Measurements from ENCODE around the gene BTBD9.

Gene BTBD9

GRCh38 chr6:38316099-38316868 is 323.4 kb downstream of the BTBD9 start:
- TF ChIP-seq POLR2A (IDR thresholded peaks at IDR 0.05; ENCODE audit: low read length): no peak
- no peak for TF ChIP-seq GATA1 (IDR thresholded peaks at IDR 0.05; ENCODE audit: low read depth, low read length)
- DNase-seq: no peak

- TF ChIP-seq GATA1 (IDR thresholded peaks at IDR 0.05; ENCODE audit: low read depth, low read length) (no peak), POLR2A (IDR thresholded peaks at IDR 0.05; ENCODE audit: low read length) (no peak)
- DNase-seq: no peak
These were observed 328.5 kb downstream of the BTBD9 start for GRCh38 chr6:38311201-38311600.

GRCh38 chr6:38310061-38310460 is 329.7 kb downstream of the BTBD9 start:
- no peak for TF ChIP-seq GATA1 (IDR thresholded peaks at IDR 0.05; ENCODE audit: low read depth, low read length)
- TF ChIP-seq POLR2A (IDR thresholded peaks at IDR 0.05; ENCODE audit: low read length): no peak
- no peak for DNase-seq

DNA sequence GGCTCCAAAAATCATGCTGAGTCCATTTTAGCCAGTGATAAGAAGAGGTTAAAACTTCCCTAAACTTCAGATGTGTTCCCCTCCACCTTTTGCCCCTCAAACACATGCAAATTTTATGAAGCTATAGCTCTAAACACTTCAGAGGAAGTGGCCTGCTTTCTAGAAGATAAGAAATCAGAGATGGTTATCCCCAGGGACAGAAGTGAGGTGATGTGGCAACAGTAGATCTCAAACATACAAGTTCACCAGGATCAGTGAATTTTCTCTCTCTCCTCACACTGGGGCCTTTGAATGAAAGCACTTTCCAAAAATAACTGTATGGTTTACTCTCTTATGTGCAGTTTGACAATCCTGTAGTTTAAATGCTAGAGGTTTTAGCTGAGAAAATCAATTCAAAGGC is 332.0 kb downstream of the BTBD9 start:
- TF ChIP-seq POLR2A (IDR thresholded peaks at IDR 0.05; ENCODE audit: low read length) (no peak), GATA1 (IDR thresholded peaks at IDR 0.05; ENCODE audit: low read depth, low read length) (no peak)
- DNase-seq: no peak

DNA sequence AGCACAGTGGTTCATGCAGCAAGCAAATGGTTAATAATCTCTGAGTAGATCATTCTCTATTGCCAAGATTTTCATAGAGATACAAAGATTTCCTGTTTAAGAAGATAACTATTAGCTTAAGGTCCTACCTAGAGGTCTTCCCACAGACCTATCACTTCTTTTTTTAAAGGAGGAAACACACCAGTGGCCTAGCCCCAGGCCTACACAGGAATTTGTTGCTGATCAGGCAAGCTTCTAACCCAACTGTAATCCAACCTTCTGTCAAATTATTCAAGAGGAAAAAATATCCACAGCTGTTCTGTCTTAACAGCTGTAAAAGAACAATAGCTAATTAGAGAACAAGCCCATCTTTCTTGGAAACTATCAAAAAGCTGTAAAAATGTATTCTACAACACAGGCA is 332.8 kb downstream of the BTBD9 start:
- TF ChIP-seq POLR2A (IDR thresholded peaks at IDR 0.05; ENCODE audit: low read length) (no peak), GATA1 (IDR thresholded peaks at IDR 0.05; ENCODE audit: low read depth, low read length) (no peak)
- DNase-seq: no peak

DNA sequence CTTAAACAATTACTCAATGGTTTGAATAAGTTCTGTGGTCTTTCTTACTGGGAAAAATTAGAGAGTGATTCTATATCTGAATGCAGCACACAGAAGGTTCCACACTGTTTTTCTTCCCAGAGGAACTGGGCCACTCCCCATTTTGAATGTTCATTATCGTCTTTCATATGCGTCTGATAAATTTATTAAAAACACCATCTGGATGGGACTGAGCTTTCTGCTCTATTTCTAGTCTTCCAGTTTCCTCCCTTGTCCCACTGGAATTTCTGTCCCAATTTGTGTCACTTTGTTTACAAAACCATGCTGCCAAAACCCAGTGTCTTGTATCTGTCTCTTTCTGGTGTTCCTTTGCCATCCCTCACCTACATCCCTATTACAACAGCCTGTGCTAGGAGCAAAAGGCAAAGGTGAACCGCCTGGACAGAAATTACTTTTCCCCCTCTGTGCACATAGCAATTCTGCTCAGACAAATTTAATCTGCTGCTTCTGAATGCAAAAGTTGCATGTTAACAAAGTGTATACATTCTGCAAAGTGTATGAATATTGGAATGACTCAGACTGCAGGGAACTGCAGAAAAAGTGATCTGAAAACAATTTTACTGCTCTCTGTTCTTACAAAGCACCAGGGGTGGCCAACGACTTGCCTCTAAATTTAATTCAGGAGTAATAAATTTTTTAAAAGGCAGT is 333.6 kb downstream of the BTBD9 start:
- DNase-seq: no peak
- no peak for TF ChIP-seq GATA1 (IDR thresholded peaks at IDR 0.05; ENCODE audit: low read depth, low read length)

DNA sequence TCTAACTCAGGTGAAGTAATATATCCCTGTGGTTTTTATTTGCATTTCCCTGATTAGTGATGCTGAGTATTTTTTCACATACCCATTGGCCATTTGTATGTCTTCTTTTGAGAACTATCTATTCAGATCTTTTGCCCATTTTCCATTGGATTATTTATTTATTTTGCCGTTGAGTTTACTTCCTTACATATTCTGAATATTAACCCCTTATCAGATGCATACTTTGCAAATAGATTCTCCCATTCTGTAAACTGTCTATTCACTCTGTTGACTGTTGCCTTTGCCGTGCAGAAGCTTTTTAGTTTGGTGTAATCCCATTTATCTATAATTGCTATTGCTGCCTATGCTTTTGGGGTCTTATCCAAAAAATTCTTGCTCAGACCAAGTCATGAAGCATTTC is 336.9 kb downstream of the BTBD9 start:
- TF ChIP-seq GATA1 (IDR thresholded peaks at IDR 0.05; ENCODE audit: low read depth, low read length) (no peak), POLR2A (IDR thresholded peaks at IDR 0.05; ENCODE audit: low read length) (no peak)
- DNase-seq: no peak

GRCh38 chr6:38302081-38302480 is 337.6 kb downstream of the BTBD9 start:
- TF ChIP-seq GATA1 (IDR thresholded peaks at IDR 0.05; ENCODE audit: low read depth, low read length) (no peak), POLR2A (IDR thresholded peaks at IDR 0.05; ENCODE audit: low read length) (no peak)
- DNase-seq: no peak

- DNase-seq: no peak
- TF ChIP-seq GATA1 (IDR thresholded peaks at IDR 0.05; ENCODE audit: low read depth, low read length): no peak
- TF ChIP-seq POLR2A (IDR thresholded peaks at IDR 0.05; ENCODE audit: low read length): no peak
These were observed 349.5 kb downstream of the BTBD9 start for GRCh38 chr6:38290133-38290799.

GRCh38 chr6:38287487-38287886 is 352.2 kb downstream of the BTBD9 start:
- TF ChIP-seq GATA1 (IDR thresholded peaks at IDR 0.05; ENCODE audit: low read depth, low read length) (no peak), POLR2A (IDR thresholded peaks at IDR 0.05; ENCODE audit: low read length) (no peak)
- no peak for DNase-seq

GRCh38 chr6:38284802-38285394 is 354.8 kb downstream of the BTBD9 start:
- DNase-seq: no peak
- TF ChIP-seq POLR2A (IDR thresholded peaks at IDR 0.05; ENCODE audit: low read length) (no peak), GATA1 (IDR thresholded peaks at IDR 0.05; ENCODE audit: low read depth, low read length) (no peak)

DNA sequence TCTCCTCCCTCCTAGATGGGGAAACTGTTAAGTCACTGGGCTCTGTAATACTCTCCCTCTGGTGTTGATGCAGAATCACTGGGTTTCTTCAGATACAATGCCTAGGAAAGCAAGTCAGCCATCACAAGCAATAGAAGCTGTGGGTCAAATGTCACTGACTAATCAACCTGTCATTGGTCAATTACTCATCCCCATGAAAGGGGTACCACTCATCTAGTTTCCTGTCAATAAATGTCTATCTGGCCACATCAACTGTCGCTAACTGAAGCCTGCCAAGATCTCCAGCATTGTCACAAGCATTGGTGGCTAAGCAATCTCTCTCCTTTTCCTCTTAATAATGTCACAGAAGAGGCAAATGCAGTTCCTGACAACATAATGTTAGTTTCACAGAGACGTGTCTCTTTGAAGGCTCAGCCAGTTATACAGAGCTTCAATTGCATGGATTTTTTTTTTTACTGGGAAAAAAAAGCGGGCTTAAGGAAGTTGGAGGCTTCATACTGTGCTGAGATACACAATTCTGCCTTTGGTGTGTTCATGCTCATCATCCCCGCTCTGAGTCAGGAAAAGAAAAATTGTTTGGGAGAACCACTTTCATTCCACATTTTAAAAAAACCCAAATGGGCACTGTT is 355.9 kb downstream of the BTBD9 start:
- DNase-seq: no peak

GRCh38 chr6:38282911-38283310 is 356.8 kb downstream of the BTBD9 start:
- no peak for DNase-seq
- TF ChIP-seq GATA1 (IDR thresholded peaks at IDR 0.05; ENCODE audit: low read depth, low read length) (no peak), POLR2A (IDR thresholded peaks at IDR 0.05; ENCODE audit: low read length) (no peak)

More for the DNA sequence above, 355.9 kb downstream of the BTBD9 start:
- TF ChIP-seq POLR2A (IDR thresholded peaks at IDR 0.05; ENCODE audit: low read length) (no peak), GATA1 (IDR thresholded peaks at IDR 0.05; ENCODE audit: low read depth, low read length) (no peak)

- no peak for TF ChIP-seq POLR2A (IDR thresholded peaks at IDR 0.05; ENCODE audit: low read length)
- no peak for TF ChIP-seq GATA1 (IDR thresholded peaks at IDR 0.05; ENCODE audit: low read depth, low read length)
- no peak for DNase-seq
These were observed 358.6 kb downstream of the BTBD9 start for GRCh38 chr6:38281126-38281525.

Data from erythroblast (primary cell).